Measurements from ENCODE around the gene LRMDA.

The LRMDA gene

GRCh38 chr10:75773231-75773780 is 341.9 kb downstream of the LRMDA start:
- Histone ChIP-seq H3K4me3 (ENCODE audit: low read length, poor library complexity, severe bottlenecking) (no peak overlapping the region), H3K9me3 (ENCODE audit: insufficient read depth, low read depth, low read length) (no peaks in the 10 kb centered on the region), H3K36me3 (ENCODE audit: insufficient read depth, low read length) (no peaks in the 10 kb centered on the region), H3K9me2 (replicated peaks; ENCODE audit: low read depth, low read length) (no peaks in the 10 kb centered on the region), H2AFZ (ENCODE audit: low read length) (peak overlapping the region; percentile 50; the same call in 1 of the 2 replicates), H4K20me1 (ENCODE audit: insufficient read depth, low read length, poor library complexity, severe bottlenecking) (no peaks in the 10 kb centered on the region), H3K27me3 (ENCODE audit: insufficient read depth, low read length, poor library complexity, severe bottlenecking) (no peaks in the 10 kb centered on the region), H3F3A (ENCODE audit: low read depth) (no peaks in the 10 kb centered on the region), H3K4me2 (ENCODE audit: low read depth, low read length, poor library complexity, severe bottlenecking) (no peak overlapping the region), H3K9ac (ENCODE audit: low read depth, low read length, poor library complexity, severe bottlenecking) (no peak overlapping the region), H3K79me2 (ENCODE audit: insufficient read depth, low read length) (no peaks in the 10 kb centered on the region), H3K4me1 (ENCODE audit: insufficient read depth, low read length, poor library complexity, severe bottlenecking) (peaks cover 15% of the 10 kb centered on the region)
- TF ChIP-seq CTCF (conservative IDR thresholded peaks at IDR 0.05; ENCODE audit: low read length) (no peak), EZH2phosphoT487 (IDR thresholded peaks at IDR 0.05; ENCODE audit: borderline replicate concordance) (no peak)

- no peak for TF ChIP-seq EZH2phosphoT487 (IDR thresholded peaks at IDR 0.05; ENCODE audit: borderline replicate concordance)
- no peak for TF ChIP-seq CTCF (conservative IDR thresholded peaks at IDR 0.05; ENCODE audit: low read length)
- no peak overlapping the region for H2AFZ ChIP-seq (ENCODE audit: low read length)
- peaks cover 15% of the 10 kb centered on the region for H3K4me1 ChIP-seq (ENCODE audit: insufficient read depth, low read length, poor library complexity, severe bottlenecking)
- no peaks in the 10 kb centered on the region for H3K9me3 ChIP-seq (ENCODE audit: insufficient read depth, low read depth, low read length)
- H3K36me3 ChIP-seq (ENCODE audit: insufficient read depth, low read length) = no peaks in the 10 kb centered on the region
- H3K9me2 ChIP-seq (replicated peaks; ENCODE audit: low read depth, low read length) = no peaks in the 10 kb centered on the region
- H3F3A ChIP-seq (ENCODE audit: low read depth) = no peaks in the 10 kb centered on the region
- no peaks in the 10 kb centered on the region for H3K79me2 ChIP-seq (ENCODE audit: insufficient read depth, low read length)
- no peak overlapping the region for H3K4me3 ChIP-seq (ENCODE audit: low read length, poor library complexity, severe bottlenecking)
- no peak overlapping the region for H3K4me2 ChIP-seq (ENCODE audit: low read depth, low read length, poor library complexity, severe bottlenecking)
- H3K9ac ChIP-seq (ENCODE audit: low read depth, low read length, poor library complexity, severe bottlenecking) = no peak overlapping the region
- H3K27me3 ChIP-seq (ENCODE audit: insufficient read depth, low read length, poor library complexity, severe bottlenecking) = no peaks in the 10 kb centered on the region
- H4K20me1 ChIP-seq (ENCODE audit: insufficient read depth, low read length, poor library complexity, severe bottlenecking) = no peaks in the 10 kb centered on the region
Observed at GRCh38 chr10:75773813-75774782, 342.7 kb downstream of the LRMDA start.

GRCh38 chr10:75774783-75775490 is 343.5 kb downstream of the LRMDA start:
- H3K79me2 ChIP-seq (ENCODE audit: insufficient read depth, low read length) = no peaks in the 10 kb centered on the region
- no peak overlapping the region for H3K9ac ChIP-seq (ENCODE audit: low read depth, low read length, poor library complexity, severe bottlenecking)
- H3K4me1 ChIP-seq (ENCODE audit: insufficient read depth, low read length, poor library complexity, severe bottlenecking) = peaks cover 15% of the 10 kb centered on the region
- no peak overlapping the region for H3K4me3 ChIP-seq (ENCODE audit: low read length, poor library complexity, severe bottlenecking)
- no peaks in the 10 kb centered on the region for H3K36me3 ChIP-seq (ENCODE audit: insufficient read depth, low read length)
- H4K20me1 ChIP-seq (ENCODE audit: insufficient read depth, low read length, poor library complexity, severe bottlenecking) = no peaks in the 10 kb centered on the region
- no peaks in the 10 kb centered on the region for H3K27me3 ChIP-seq (ENCODE audit: insufficient read depth, low read length, poor library complexity, severe bottlenecking)
- no peak overlapping the region for H3K4me2 ChIP-seq (ENCODE audit: low read depth, low read length, poor library complexity, severe bottlenecking)
- no peak overlapping the region for H2AFZ ChIP-seq (ENCODE audit: low read length)
- no peak for TF ChIP-seq CTCF (conservative IDR thresholded peaks at IDR 0.05; ENCODE audit: low read length)
- TF ChIP-seq EZH2phosphoT487 (IDR thresholded peaks at IDR 0.05; ENCODE audit: borderline replicate concordance) = no peak
- H3K9me3 ChIP-seq (ENCODE audit: insufficient read depth, low read depth, low read length) = no peaks in the 10 kb centered on the region
- H3F3A ChIP-seq (ENCODE audit: low read depth) = no peaks in the 10 kb centered on the region
- no peaks in the 10 kb centered on the region for H3K9me2 ChIP-seq (replicated peaks; ENCODE audit: low read depth, low read length)

Data from Loucy (cell line).